RPMI7951 (cell line): ENCODE data around the gene MRGPRD. TPM values are rescaled to one million over a fixed set of nuclear protein-coding genes. Genes with fewer than 3 reads are reported as not detected.
A peak's percentile ranks its signal among the peaks of the same experiment; 100 is the strongest.

Source experiments
- DNase-seq: peaks from one replicate; pipeline ENCODE4 v3.0.0-alpha.2; 2012; ENCODE audit warnings: low read depth
- total RNA-seq: library from RNA; depleted of rRNA; stranded (reverse); fragments of >200 nt; shearing (Covaris generic); gene quantifications from 2 replicates; pipeline ENCODE4 v1.2.3, GENCODE V29; 2014

Gene MRGPRD
- total RNA-seq, 1 experiment from 2014 or later: not detected

DNA sequence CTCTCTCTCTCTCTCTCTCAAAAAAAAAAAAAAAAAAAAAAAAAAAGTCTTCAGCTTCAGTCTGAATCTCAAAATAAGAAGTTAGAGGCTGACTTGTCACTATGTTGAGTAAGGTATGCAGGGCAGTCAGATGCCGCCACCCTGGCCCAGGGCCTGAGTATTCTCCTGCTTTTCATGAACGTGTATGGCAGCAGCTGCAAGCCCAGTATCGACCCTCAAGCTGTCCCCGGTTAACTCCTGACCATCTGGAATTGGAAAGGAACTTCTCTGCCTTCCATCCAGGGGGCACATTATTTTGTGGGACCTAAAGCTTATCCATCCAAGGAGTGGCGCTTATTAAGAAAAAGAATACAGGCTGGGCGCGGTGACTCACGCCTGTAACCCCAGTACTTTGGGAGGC, 11.4 kb downstream of the MRGPRD start:
- DNase-seq: no peak

DNA sequence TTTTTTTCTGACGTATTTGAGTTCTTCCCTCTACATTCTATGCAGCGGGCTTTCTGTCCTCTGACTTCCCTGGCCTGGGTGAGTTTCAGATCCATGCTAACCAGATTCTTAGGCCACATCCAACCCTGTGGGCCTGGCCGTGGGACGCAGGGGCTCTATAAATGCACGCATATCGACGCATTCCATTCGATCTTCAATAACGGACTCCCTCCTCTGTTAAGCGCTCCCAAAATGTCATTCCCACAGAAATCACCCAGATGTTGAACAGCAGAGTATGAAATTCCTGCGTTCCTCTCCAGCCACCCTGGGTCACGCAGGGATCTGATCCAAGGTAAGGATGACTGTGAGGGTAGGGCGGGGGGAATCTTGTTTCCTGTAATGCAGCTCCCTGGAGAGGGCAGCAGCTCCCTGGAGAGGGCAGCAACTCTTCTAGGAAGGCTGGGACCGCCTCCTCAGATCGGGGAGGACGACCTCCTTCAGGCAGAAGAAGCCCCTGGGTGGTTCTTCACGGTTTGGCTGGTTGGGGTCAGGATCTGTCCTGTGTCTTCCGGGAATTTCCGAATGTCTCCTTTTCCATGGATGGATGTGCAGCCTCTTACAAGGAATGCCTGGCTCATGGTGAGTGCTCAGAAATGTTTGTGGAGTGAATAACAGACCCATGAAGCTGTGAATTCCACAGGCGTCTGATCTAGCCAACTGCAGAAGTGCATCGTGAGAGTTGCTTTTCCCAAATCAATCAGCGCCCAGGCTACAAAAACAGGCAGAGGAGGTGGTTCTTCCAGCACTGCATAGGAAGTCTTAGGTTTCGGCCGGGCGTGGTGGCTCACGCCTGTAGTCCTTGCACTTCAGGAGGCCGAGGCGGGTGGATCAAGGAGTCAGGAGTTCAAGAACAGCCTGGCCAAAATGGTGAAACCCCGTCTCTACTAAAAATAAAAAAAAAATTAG, 12.2 kb downstream of the MRGPRD start:
- DNase-seq: no peak

DNA sequence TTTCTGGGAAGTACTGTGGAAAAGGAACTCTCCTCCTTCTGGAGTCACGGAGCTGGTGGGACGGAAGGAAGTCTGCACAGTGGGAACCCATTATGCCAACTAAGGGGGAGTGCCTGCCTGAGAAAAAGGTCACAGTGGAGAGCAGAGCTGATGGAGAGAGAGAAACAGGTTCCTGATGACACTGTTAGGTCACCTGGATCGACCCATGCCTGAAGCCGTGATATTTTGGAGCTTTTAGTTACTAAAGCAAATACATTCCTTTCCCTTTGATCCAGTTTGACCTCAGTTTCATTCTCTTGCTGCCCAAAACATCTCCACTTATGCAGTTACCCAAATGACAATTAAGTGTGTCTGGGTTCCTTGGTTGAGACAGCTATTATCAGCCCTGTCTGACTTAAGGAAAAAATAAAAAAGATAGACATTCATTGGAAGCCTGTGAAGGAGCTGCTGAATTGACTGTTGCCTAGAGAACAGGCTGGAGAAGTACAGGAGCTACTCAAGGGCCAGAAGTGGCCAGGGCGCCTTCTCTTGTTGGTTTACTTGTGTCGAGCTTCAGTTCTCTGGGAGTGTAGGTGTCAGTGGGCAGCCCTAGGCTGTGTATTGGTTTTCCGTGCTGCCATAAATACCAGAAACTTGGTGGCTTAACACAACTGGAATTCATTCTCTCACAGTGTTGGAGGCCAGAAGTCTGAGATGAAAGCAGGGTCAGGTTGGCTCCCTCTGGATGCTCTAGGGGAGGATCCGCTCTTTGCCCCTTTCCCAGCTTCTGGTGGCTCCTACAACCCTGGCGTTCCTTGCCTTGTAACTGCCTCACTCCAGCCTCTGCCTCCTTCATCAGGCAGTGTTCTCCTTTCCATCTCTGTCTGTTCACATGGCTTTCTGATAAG, 13.6 kb downstream of the MRGPRD start:
- DNase-seq: no peak

DNA sequence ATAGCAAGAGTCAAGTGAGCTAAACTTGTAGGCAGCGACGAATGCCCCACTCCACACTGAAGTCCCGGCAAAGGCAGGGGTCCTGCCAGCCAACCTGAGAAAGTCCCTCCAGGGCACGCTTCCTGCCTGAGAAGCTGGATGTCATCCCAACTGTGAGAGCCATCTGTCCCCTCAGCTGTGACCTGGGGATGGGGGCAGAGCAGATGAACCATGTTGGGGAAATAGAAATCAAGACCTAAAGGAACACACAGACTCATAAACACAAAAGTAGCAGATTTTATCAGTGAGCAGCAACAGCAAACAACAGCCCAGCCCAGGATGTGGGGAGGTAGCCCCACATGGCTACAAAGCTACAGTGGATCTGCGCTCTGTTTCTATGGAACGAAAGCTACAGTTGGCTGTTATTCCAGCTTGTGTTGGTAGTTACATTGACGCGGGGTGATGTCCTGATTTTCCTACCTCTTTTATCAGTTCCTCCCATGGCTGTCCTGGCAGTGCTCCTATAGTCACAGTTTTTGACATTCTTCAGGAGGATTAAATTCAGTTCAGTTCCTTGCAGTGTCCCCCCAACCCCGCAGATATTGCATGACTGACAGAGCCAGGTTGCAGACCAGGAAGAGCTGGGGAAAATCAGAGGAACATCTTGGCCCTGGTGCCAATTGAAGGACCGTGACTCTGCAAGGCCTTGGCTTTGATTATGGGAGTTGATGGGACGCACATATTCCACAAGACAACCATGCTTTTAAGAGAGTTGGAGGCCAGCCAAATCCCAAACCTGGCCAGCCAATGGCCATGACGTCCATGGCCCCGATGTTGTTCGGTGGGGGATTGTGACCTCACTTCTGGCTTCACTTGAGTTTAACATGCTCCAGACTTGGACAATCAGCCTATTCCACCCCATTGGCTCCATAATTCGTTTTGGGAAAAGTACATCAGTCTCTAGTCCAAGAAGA, 14.6 kb downstream of the MRGPRD start:
- no peak for DNase-seq

DNA sequence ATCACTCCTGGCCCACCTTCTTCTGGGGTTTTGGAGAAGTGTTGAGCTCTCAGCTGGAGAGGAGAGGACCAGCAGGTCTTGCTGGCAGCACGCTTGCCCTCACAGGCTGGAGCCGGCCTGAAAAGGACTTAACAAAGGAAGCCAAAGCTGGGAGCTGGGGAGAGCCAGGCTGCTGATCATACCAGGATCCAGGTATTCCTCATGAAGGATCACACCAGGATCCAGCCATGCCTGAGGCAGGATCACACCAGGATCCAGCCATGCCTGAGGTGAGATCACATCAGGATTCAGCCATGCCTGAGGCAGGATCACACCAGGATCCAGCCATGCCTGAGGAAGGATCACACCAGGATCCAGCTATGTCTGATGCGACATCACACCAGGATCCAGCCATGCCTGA, 17.0 kb downstream of the MRGPRD start:
- DNase-seq: no peak

DNA sequence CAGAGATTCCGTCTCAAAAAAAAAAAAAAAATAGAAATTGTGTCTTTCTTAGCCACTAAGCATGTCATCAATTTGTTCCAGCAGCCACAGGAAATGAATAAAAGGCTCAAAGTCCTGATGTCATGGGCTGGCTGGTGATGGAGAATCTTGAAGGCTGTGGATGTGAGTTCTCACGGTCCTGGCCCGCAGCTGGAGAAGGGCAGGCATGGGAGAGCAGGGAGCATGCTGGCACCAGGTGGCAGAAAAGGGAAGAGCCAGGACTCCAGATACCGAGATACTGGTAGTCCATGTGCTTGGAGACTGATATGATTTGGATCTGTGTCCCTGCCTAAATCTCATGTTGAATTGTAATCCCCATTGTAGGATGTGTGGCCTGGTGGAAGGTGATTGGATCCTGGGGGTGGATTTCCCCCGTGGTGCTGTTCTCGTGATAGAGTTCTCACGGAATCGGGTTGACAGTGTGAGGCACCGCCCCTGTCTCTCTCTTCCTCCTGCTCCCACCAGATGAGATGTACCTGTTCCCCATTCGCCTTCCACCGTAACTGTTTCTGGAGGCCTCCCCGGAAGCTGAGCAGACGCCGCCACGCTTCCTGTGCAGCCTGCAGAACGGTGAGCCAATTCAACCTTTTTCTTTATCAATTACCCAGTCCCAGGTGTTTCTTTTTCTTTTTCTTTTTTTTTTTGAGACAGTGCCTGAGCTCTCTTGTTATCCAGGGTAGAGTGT, 18.1 kb downstream of the MRGPRD start:
- peak; percentile 48 for DNase-seq

DNA sequence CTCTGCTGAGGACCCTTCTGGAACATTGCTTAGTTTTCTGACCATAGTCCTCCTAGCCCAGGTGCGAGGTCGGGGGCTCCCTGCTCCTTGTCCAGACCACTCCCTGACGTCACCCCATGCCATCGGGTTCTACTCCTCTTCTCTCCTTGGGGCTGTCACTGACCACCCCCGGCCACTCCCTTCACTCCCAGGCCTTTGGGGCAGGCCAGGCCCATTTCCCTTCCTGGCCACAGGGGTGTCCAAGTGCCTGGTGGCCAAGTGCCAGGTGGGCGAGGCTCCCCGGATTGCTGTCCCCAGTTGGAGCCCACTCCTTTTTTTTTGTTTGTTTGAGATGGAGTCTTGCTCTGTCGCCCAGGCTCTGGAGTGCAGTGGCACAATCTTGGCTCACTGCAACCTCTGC, 19.5 kb downstream of the MRGPRD start:
- DNase-seq: no peak

DNA sequence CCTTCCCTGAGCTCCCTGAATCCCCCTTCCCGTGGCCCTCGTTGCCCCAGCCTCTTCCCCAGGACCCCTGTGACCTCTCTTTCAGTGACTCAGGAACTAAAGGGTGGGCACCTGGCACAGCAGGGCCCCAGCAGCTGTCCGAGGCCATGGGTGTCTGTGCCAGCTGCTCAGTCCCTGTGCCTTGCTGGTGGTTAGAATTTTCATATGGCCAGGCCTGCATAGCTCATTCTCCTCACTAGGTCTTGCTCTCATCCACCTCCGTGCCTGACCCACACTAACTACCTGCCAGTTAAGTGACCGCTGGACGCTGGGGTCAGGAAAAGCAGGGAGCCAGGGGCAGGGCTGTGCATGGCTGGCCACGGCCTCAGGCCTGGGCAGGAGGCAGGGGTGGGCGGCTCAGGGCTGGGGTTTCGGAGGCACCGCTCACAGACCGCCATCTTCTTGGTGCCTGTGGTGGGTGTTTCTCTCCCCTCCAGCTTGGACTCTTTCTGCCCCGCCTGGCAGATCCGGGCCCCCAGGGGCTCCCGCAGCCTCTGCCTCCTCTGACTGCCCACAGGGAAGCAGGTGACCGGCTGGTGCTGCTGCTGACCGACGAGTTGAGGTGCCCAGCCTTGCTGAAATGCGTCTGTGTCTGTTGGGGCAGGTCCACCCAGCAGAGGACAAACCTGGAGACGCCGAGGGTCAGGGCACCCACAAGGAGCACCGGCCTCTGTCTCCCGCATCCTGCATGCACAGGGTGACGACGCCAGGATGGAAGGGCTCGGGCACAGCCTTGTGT, 20.3 kb downstream of the MRGPRD start:
- no peak for DNase-seq

DNA sequence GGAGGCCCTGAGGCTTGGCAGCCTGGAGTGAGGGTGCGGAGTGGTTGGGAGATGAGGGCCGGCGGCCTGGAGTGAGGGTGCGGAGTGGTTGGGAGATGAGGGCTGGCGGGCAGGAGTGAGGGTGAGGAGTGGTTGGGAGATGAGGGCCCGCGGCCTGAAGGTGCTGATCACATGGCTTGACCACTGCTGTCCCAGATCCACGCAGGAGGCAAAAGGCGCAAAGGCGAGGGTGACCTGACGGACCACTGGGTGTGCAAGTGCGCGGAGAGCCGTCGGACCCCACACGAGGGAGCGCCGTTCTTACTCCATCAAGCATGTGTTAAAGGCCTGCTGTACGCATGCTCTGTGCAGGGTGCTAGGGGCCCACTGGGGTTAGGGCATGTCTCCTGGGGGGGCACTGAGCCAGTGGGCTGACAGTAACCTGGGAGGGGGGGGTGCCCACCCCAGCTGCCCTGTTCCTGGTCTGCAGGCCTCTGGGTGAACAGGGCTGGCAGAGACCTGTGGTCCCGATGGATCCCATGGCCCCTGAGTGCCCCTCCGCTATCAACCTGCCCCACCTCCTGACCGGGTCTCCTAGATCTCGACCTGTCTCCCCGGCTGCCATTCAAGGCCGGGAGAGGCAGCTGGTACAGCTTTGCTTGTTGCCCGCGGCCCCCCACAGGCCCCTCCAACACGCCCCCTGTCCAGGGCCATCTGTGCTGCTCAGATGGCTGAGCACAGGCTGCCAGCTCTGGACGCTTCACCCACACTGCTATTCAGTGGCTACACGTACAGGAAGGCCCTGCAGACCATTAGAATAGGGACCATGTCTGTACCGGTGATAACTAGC, 21.1 kb downstream of the MRGPRD start:
- DNase-seq: no peak

DNA sequence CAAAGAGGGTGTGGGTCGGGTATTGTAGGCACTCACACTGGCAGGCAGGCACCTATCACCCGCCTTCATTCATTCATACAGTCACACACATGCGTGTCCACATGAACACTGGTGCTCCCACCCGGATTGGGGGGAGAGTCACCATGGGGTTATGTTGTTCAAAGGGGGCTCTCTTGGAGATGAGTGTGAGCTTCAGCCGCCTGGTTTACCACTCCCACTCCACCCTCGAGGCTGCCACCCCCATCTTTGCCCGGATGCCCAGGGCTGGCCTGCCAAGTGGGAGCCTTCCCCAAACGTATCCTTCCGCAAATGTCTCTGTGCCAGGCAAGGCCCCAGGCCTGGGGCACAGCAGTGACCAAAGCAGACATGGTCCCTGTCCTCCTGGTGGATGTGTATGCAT, 22.6 kb downstream of the MRGPRD start:
- DNase-seq: no peak

DNA sequence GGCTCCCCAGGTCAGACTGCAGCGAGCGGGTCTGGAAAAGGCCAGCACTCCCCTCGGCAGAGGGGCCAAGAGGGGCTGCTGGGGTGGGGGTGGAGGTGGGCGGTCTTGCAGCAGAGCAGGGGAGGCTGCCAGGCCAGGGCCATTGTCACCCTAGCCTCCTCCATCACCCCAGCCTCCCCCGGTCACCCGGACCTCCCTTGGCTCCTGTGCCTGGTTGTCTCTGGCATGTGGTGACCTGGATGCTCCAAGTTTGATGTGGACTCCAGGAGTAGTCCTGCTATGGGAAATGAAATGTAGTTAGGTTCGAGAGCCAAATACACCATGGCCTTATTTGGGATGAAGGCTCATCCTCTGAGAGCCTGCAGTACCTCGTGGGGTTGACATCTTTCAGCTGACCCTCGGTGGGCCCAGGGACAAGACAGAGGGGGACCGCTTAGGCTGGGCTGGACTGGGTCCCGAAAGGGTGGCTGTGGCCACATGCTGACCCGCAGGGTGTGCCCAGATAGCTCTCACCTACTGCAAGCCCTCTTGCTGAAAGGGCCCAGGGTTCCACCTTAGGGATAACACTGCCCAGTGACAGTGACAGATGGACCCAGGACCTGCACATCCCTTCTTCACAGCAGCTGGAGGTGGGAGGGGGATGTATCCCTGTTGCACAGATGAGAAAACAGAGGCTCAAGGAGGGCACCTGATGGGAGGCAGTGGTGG, 24.1 kb downstream of the MRGPRD start:
- DNase-seq: no peak

DNA sequence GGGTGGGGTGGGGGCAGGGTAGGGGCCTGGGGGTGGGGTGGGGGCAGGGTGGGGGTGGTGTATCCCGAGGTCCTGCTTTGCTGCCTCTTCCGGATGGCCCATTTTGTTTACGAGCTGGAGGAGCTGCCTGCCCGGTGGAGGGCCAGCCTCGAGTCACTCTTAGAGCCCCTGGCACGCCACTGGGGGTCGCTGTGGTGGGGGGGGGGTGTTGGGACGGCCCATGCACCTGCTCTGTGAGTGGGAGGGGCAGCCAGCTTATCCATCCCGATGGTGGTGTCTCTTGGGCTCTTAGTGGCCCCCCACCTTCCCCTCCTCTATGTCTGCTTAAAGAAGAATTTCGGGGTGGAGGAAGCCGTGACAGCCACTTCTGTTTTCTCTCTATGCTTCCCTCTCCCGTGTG, 24.6 kb downstream of the MRGPRD start:
- DNase-seq: no peak

DNA sequence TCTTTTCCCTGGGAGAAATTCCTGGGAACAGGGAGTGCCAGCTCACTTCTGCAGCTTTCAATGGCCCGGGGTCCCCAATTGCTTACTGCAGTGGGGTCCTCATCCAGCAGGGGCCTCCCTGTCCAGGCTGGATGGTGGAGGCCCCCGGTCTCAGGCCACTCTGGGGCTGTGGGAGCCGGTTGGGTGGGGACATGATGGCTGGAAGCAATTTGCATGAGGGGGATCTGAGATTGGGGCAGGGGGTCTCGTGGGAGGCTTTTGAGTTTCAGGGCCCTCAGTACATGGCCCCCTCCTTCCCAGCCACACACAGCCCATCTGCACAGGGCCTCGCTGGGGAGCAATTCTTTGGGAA, 25.2 kb downstream of the MRGPRD start:
- DNase-seq: no peak

DNA sequence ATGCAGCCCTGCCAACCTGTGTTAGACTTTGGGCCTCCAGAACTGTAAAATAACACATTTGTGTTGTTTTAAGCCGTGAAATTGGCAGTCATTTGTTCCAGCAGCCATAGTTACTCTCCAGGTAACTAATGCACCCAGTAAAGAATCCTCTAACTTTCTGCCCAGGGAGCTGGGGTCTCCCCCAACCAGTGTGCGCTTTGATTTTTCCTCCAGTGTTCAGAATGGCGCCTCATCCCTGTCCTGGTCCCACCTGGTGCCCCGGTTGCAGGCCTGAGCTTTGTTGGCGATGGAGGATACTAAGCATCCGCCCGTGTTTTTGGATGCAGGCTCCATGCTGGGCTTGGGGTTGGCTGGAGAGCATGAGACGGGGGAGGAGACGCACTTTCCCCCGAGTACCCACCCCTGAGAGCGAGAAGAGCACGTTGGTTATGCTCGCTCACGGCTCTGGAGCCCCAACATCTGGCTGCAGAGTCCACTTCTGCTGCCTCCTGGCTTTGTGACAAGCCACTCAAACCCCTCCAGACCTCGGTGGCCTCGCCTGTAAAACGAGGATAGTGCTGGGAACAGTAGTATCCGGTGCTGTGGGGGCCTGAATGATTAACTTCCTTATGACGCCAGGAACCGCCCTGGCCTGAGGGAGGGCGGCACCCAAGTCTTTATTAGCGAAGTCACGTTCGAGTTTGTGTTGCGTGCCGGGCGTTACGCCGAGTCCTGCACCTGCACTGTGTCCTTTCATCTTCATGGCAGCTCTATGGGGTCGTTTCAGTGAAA, 25.8 kb downstream of the MRGPRD start:
- DNase-seq: peak; percentile 55

DNA sequence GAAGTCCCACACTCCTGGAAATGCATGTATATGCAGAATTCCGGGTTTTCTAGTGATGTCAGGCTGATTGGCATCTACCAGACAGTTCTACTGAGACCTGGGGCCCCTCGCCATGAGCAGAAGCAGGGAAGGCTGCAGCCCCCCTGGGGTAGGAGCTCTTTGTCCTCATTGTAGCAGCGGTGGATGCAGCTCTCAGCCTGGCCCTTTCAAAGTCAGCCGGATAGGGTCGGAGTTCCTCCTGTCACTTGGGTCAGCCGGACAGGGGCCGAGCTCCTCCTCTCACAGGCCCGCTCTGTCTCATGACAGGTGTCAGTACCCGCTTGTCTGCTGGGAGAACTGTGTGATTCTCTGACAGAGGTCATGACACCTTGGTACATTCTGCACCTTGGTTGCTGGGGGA, 30.0 kb downstream of the MRGPRD start:
- no peak for DNase-seq

DNA sequence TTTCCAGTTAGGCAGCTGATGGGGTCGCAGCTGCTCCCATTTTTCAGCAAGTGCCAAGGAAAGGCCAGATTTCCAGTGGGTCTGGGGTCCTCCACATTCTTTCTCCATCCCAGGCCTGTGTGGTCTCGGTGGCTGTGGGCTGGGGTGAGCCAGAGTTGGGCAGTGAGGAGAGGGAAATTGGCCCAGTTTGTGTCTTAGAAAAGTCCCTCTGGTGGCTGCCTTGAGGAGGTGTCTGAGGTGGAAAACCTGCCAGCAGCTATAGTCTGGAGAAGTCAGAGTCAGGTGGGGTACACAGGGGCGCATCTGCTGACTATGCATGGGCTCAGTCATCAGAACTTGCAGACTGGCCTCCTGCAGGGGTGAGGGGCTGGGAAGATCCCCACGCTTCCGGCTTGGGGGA, 30.5 kb downstream of the MRGPRD start:
- DNase-seq: peak; percentile 20

DNA sequence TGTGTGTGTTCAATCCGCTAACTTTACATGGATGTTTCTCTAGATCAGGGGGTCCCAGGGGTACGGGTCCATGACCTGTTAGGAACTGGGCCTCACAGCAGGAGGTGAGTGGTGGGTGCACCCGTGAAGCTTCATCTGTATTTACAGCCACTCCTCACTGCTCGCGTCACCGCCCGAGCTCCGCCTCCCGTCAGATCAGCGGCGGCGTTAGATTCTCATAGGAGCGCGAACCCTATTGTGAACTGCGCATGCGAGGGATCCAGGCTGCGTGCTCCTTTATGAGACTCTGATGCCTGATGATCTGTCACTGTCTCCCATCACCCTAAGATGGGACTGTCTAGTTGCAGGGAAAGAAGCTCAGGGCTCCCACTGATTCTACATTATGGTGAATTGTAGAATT, 31.9 kb downstream of the MRGPRD start:
- no peak for DNase-seq

DNA sequence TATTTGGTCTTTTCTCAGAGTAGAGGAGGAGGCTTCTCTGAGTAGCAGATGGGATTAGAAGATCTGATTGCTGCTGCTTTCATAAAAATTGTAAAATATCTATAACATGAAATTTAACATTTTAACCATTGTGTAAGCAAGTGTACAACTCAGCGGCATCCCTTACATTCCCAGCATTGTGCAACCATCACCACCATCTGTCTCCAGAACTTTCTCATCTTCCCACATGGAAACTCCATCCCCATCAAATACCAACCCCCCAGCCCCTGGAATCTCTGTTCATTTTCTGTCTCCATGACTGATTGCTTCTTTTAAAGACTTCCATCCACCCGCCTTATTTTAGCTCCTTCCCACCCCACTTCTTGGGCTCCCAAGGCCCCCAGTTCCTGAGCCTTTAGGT, 32.3 kb downstream of the MRGPRD start:
- DNase-seq: no peak
